Fibroblast of villous mesenchyme (primary cell): ENCODE results near the gene FAM120AOS. TPM values are rescaled to one million over a fixed set of nuclear protein-coding genes. Genes with fewer than 3 reads are reported as not detected.

ENCODE experiments used
- DNase-seq: peaks from one replicate; pipeline ENCODE4 v3.0.0-alpha.2; 2010; ENCODE audit warnings: low read depth
- H3K4me3 ChIP-seq: 2 replicates; pipeline ENCODE4 v1.5.1; 2011; ENCODE audit warnings: low read depth, mild to moderate bottlenecking, low read length
- CTCF ChIP-seq: IDR thresholded peaks from 2 replicates; pipeline ENCODE4 v1.5.1; 2012; ENCODE audit warnings: low read depth, mild to moderate bottlenecking, low read length; ENCODE audit not compliant: insufficient read depth
- total RNA-seq: library from RNA; depleted of rRNA; stranded (reverse); fragments of >200 nt; gene quantifications from 2 replicates; pipeline ENCODE4 v1.2.3, GENCODE V29; 2012

Gene FAM120AOS
- total RNA-seq, 1 donor, result 43.6 TPM

GRCh38 chr9:93459432-93459847 is 6.1 kb upstream of the FAM120AOS start:
- TF ChIP-seq CTCF, result no peak
- H3K4me3 ChIP-seq, result no peak overlapping the region
- DNase-seq, result no peak

- peak; percentile 39 for DNase-seq
- no peak overlapping the region for H3K4me3 ChIP-seq
- TF ChIP-seq CTCF, result no peak
Observed at GRCh38 chr9:93458712-93459111, 5.3 kb upstream of the FAM120AOS start.

- no peak for DNase-seq
- H3K4me3 ChIP-seq, result no peak overlapping the region
- no peak for TF ChIP-seq CTCF
Observed at GRCh38 chr9:93457006-93457405, 3.6 kb upstream of the FAM120AOS start.

GRCh38 chr9:93456504-93456903 is 3.1 kb upstream of the FAM120AOS start:
- H3K4me3 ChIP-seq, result no peak overlapping the region
- no peak for TF ChIP-seq CTCF
- no peak for DNase-seq

GRCh38 chr9:93456022-93456421 is 2.6 kb upstream of the FAM120AOS start:
- no peak for TF ChIP-seq CTCF
- no peak for DNase-seq
- no peak overlapping the region for H3K4me3 ChIP-seq

GRCh38 chr9:93452710-93453046 is 703 bp downstream of the FAM120AOS start:
- DNase-seq, result no peak
- peak overlapping the region; percentile 84 for H3K4me3 ChIP-seq
- TF ChIP-seq CTCF, result no peak
